IMR-90 (cell line): ENCODE measurements around the gene PDE4B. TPM values are rescaled to one million over a fixed set of nuclear protein-coding genes. Genes with fewer than 3 reads are reported as not detected.
A peak's percentile ranks its signal among the peaks of the same experiment; 100 is the strongest.

Experiments
- ATAC-seq: fragments of 200-7000 bp; cut with Tn5 transposase; 2 replicates; pipeline ENCODE4 v1.9.1; 2020; ENCODE audit warnings: low read depth, mild to moderate bottlenecking, moderate library complexity
- BruUV-seq: library from RNA; stranded (reverse); fragments of 400-500 nt; replicated peaks from 2 replicates; lab custom pipeline; 2021; lab: Mats Ljungman, UMichigan
- CTCF ChIA-PET: fragments of 300-600 bp; formaldehyde crosslinking; extraction: SDS; loops from one replicate; lab custom pipeline; 2021; ENCODE audit warnings: antibody characterized with exemption; lab: Yijun Ruan, JAX
- POLR2A ChIA-PET: fragments of 300-600 bp; sonication (Branson Sonifier 250); formaldehyde crosslinking; loops from one replicate; lab custom pipeline; 2022; ENCODE audit warnings: antibody characterized with exemption; ENCODE audit not compliant: unreplicated experiment; lab: Charles Lee
- DNase-seq: peaks from one replicate; pipeline ENCODE4 v3.0.0; 2013
- H2AFZ ChIP-seq: replicated peaks from 2 replicates; pipeline ENCODE3; 2013; ENCODE audit warnings: low read length, mild to moderate bottlenecking; ENCODE audit not compliant: poor library complexity
- H2AK5ac ChIP-seq: 2 replicates; pipeline ENCODE4 v1.6.1; 2013; ENCODE audit warnings: low read depth, low read length, inconsistent platforms
- H2AK9ac ChIP-seq: replicated peaks from 2 replicates; pipeline ENCODE3; 2013; ENCODE audit warnings: mild to moderate bottlenecking, low read depth, low read length, moderate library complexity; ENCODE audit not compliant: poor library complexity
- H2BK120ac ChIP-seq: 2 replicates; pipeline ENCODE4 v1.6.1; 2013; ENCODE audit warnings: low read depth, low read length, inconsistent platforms
- H2BK15ac ChIP-seq: 3 replicates; pipeline ENCODE4 v1.6.1; 2013; ENCODE audit warnings: low read depth, low read length, inconsistent platforms
- H2BK20ac ChIP-seq: 2 replicates; pipeline ENCODE4 v1.6.1; 2013; ENCODE audit warnings: low read depth, mild to moderate bottlenecking, inconsistent platforms, low read length, moderate library complexity
- H2BK5ac ChIP-seq: 2 replicates; pipeline ENCODE4 v1.6.1; 2013; ENCODE audit warnings: mild to moderate bottlenecking, low read depth, low read length, inconsistent platforms; ENCODE audit not compliant: poor library complexity, severe bottlenecking
- H3K14ac ChIP-seq: replicated peaks from 2 replicates; pipeline ENCODE4 v1.6.1; 2013; ENCODE audit warnings: low read depth, low read length, inconsistent platforms
- H3K18ac ChIP-seq: 2 replicates; pipeline ENCODE4 v1.6.1; 2013; ENCODE audit warnings: low read depth, low read length, control low read depth
- H3K23ac ChIP-seq: 2 replicates; pipeline ENCODE4 v1.6.1; 2013; ENCODE audit warnings: low read depth, low read length, inconsistent platforms
- H3K27ac ChIP-seq: 2 replicates; pipeline ENCODE4 v1.5.1; 2013; ENCODE audit warnings: mild to moderate bottlenecking, control low read depth, low read length; ENCODE audit not compliant: insufficient read depth
- H3K27me3 ChIP-seq: 2 replicates; pipeline ENCODE4 v1.6.1; 2013; ENCODE audit warnings: low read length; ENCODE audit not compliant: control insufficient read depth, insufficient read depth
- H3K36me3 ChIP-seq: 2 replicates; pipeline ENCODE4 v1.6.1; 2013; ENCODE audit warnings: low read length, mixed read lengths; ENCODE audit not compliant: control insufficient read depth, insufficient read depth
- H3K4ac ChIP-seq: 2 replicates; pipeline ENCODE4 v1.6.1; 2013; ENCODE audit warnings: low read depth, low read length, inconsistent platforms
- H3K4me1 ChIP-seq: 2 replicates; pipeline ENCODE4 v1.6.1; 2013; ENCODE audit warnings: low read length, mixed read lengths; ENCODE audit not compliant: control insufficient read depth, insufficient read depth
- H3K4me2 ChIP-seq: 2 replicates; pipeline ENCODE4 v1.6.1; 2013; ENCODE audit warnings: low read depth, mild to moderate bottlenecking, control low read depth, low read length, moderate library complexity
- H3K4me3 ChIP-seq: 2 replicates; pipeline ENCODE4 v1.5.1; 2013; ENCODE audit warnings: low read depth, mild to moderate bottlenecking, control low read depth, low read length, moderate library complexity; ENCODE audit not compliant: insufficient read depth
- H3K56ac ChIP-seq: 2 replicates; pipeline ENCODE4 v1.6.1; 2013; ENCODE audit warnings: low read length, inconsistent platforms; ENCODE audit not compliant: insufficient read depth; ENCODE audit errors: extremely low read depth
- H3K79me1 ChIP-seq, 2 experiments: 2 replicates each; pipeline ENCODE4 v1.6.1; 2013; ENCODE audit warnings: low read length in 2 of 2, inconsistent platforms in 1 of 2, low read depth in 1 of 2
- H3K9ac ChIP-seq: 2 replicates; pipeline ENCODE4 v1.6.1; 2013; ENCODE audit warnings: low read depth, low read length, control low read depth
- H3K9me1 ChIP-seq: 2 replicates; pipeline ENCODE4 v1.6.1; 2013; ENCODE audit warnings: low read length, inconsistent platforms; ENCODE audit not compliant: insufficient read depth
- H3K9me3 ChIP-seq: 2 replicates; pipeline ENCODE4 v1.6.1; 2013; ENCODE audit warnings: low read length; ENCODE audit not compliant: control insufficient read depth, insufficient read depth
- H4K20me1 ChIP-seq: 2 replicates; pipeline ENCODE4 v1.6.1; 2013; ENCODE audit warnings: low read length, inconsistent platforms; ENCODE audit not compliant: insufficient read depth
- H4K5ac ChIP-seq: 2 replicates; pipeline ENCODE4 v1.6.1; 2013; ENCODE audit warnings: mild to moderate bottlenecking, low read depth, low read length, control low read depth
- H4K8ac ChIP-seq, 2 experiments: 2 replicates each; pipeline ENCODE4 v1.6.1; 2013; ENCODE audit warnings: low read depth in 2 of 2, low read length in 2 of 2, control low read depth in 1 of 2, inconsistent platforms in 1 of 2
- H4K91ac ChIP-seq: 2 replicates; pipeline ENCODE4 v1.6.1; 2013; ENCODE audit warnings: low read depth, low read length, inconsistent platforms; ENCODE audit not compliant: insufficient read depth
- BHLHE40 ChIP-seq: fragments of 150-350 bp; IDR thresholded peaks from 2 replicates; pipeline ENCODE4 v1.6.1; 2016; ENCODE audit warnings: mild to moderate bottlenecking, low read depth, low read length
- CEBPB ChIP-seq: IDR thresholded peaks from 2 replicates; pipeline ENCODE4 v1.6.1; 2012; ENCODE audit warnings: low read depth, low read length, improper control_type of control experiment
- CHD1 ChIP-seq: IDR thresholded peaks from 2 replicates; pipeline ENCODE4 v1.6.1; 2012; ENCODE audit warnings: low read depth, low read length, improper control_type of control experiment
- CTCF ChIP-seq: conservative IDR thresholded peaks from 2 replicates; pipeline ENCODE4 v1.5.1; 2012; ENCODE audit warnings: mild to moderate bottlenecking, low read depth, low read length, improper control_type of control experiment
- FOS ChIP-seq: fragments of 150-350 bp; IDR thresholded peaks from 2 replicates; pipeline ENCODE4 v1.6.1; 2016; ENCODE audit warnings: low read depth, low read length
- MAFK ChIP-seq: IDR thresholded peaks from 2 replicates; pipeline ENCODE4 v1.6.1; 2012; ENCODE audit warnings: low read depth, low read length, improper control_type of control experiment
- MAZ ChIP-seq: IDR thresholded peaks from 2 replicates; pipeline ENCODE4 v1.6.1; 2012; ENCODE audit warnings: low read depth, mild to moderate bottlenecking, low read length, improper control_type of control experiment, moderate library complexity, borderline replicate concordance
- MXI1 ChIP-seq: IDR thresholded peaks from 2 replicates; pipeline ENCODE4 v1.6.1; 2012; ENCODE audit warnings: low read depth, mild to moderate bottlenecking, low read length, moderate library complexity, borderline replicate concordance
- NFE2L2 ChIP-seq: fragments of 150-350 bp; IDR thresholded peaks from 2 replicates; pipeline ENCODE4 v1.6.1; 2016; ENCODE audit warnings: low read depth, mild to moderate bottlenecking, low read length
- POLR2A ChIP-seq: IDR thresholded peaks from 2 replicates; pipeline ENCODE4 v1.6.1; 2012; ENCODE audit warnings: mild to moderate bottlenecking, low read depth, low read length
- RAD21 ChIP-seq: IDR thresholded peaks from 2 replicates; pipeline ENCODE4 v1.6.1; 2012; ENCODE audit warnings: low read length, improper control_type of control experiment
- RCOR1 ChIP-seq: IDR thresholded peaks from 2 replicates; pipeline ENCODE4 v1.6.1; 2012; ENCODE audit warnings: mild to moderate bottlenecking, low read length, improper control_type of control experiment; ENCODE audit not compliant: insufficient replicate concordance
- RFX5 ChIP-seq: IDR thresholded peaks from 2 replicates; pipeline ENCODE4 v1.8.0; 2012; ENCODE audit warnings: low read depth, mild to moderate bottlenecking, low read length, moderate library complexity
- SMC3 ChIP-seq: fragments of 150-350 bp; IDR thresholded peaks from 2 replicates; pipeline ENCODE4 v1.6.1; 2016; ENCODE audit warnings: low read depth, mild to moderate bottlenecking, antibody characterized with exemption, low read length, moderate library complexity
- USF2 ChIP-seq: fragments of 150-350 bp; IDR thresholded peaks from 2 replicates; pipeline ENCODE4 v1.6.1; 2017; ENCODE audit warnings: mild to moderate bottlenecking, antibody characterized with exemption, low read length, low read depth
- WGBS, 2 experiments: methylation state at CpG; one replicate each; pipeline versions ENCODE4 v1.1.5 to v1.1.7; 2013; ENCODE audit warnings: missing lambda C conversion rate in 2 of 2; ENCODE audit not compliant: insufficient read length in 1 of 2; ENCODE audit errors: extremely low coverage in 2 of 2; 5-methylcytosine and 5-hydroxymethylcytosine counted together
- dilution Hi-C: fragments of 300-500 bp; cut with HindIII; formaldehyde crosslinking; loops from one replicate; pipeline ENCODE4 v1.14.3; 2018; ENCODE audit warnings: low sequenced_read_pairs; ENCODE audit not compliant: unreplicated experiment
- in situ Hi-C: fragments of 300-500 bp; cut with MboI; formaldehyde crosslinking; loops from 3 replicates; pipeline ENCODE4 v1.14.3; 2019; ENCODE audit warnings: low sequenced_read_pairs, inconsistent platforms, mixed read lengths
- intact Hi-C: fragments of 100-400 bp; cut with micrococcal nuclease; formaldehyde crosslinking; loops from 2 replicates; pipeline ENCODE4 v1.10.0; 2022
- polyA plus RNA-seq, 3 experiments: library from polyadenylated mRNA; depleted of rRNA; stranded (reverse); fragments of >200 nt; gene quantifications; 2 replicates each; pipeline ENCODE4 v1.2.3, GENCODE V29; 2012; ENCODE audit warnings: low replicate concordance in 1 of 3
- total RNA-seq: library from RNA; depleted of rRNA; stranded (reverse); fragments of >200 nt; gene quantifications from 2 replicates; pipeline ENCODE4 v1.2.3, GENCODE V29; 2012
- TF ChIP-seq, protein P1 (sequence below): fragments of 150-350 bp; IDR thresholded peaks from 2 replicates; pipeline ENCODE4 v1.6.1; 2016; ENCODE audit warnings: low read depth, mild to moderate bottlenecking, low read length, moderate library complexity, borderline replicate concordance

Gene PDE4B
- total and polyA plus RNA-seq, 2 of the 4 experiments (the other 2 are of a cell fraction), result 5.8 to 21.3 TPM

DNA sequence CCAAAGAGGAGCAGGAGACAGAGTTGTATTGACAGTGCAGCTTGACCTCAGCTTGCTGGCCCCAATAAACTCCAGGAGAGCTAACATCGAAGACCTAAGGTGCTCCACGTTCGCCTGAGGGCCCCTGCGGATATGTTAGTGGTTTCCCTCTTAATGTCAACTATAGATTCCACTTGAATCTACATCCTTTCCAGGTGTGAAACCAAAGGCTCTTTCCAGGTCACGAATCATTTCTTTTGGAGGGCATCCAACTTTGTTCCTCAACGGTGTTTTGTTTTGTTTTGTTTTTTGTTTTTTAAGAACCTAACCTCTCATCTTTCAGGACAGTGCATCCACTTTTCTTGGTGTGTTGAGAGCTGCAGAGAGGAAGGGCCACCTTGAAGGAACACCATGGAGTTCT, 473.7 kb downstream of the PDE4B start:
- H4K91ac ChIP-seq, result peak overlapping the region; percentile 27
- ChIA-PET CTCF (interaction anchor here (0.6 kb wide), 1 partner anchor 366 kb away, joined by 3 read pairs; no protein-coding TSS in a partner anchor), POLR2A (no interaction called here)
- H3K79me1 ChIP-seq, result 0 out of 4 replicates have a peak, but pooled peaks cover 0 to 3% of the 10 kb centered on the region in 2 experiments
- H3K27ac ChIP-seq, result peak overlapping the region; percentile 27
- H2BK5ac ChIP-seq, result peak overlapping the region; percentile 68
- dilution Hi-C loops (no loop called here), in situ Hi-C loops (loop anchor here (25.0 kb wide), 1 partner anchor 471 kb away; no protein-coding TSS in a partner anchor), intact Hi-C loops (no loop called here)
- peaks cover 2% of the 10 kb centered on the region for H3K9me1 ChIP-seq
- peak overlapping the region; percentile 43; the same call in 1 of the 2 replicates for H3K4ac ChIP-seq
- H2AK9ac ChIP-seq, result no peak overlapping the region
- TF ChIP-seq USF2 (no peak), CHD1 (no peak), RAD21 (no peak), MAZ (no peak), FOS (no peak), MAFK (no peak), RFX5 (no peak), CEBPB (no peak), MXI1 (no peak), BHLHE40 (no peak), SMC3 (no peak), RCOR1 (no peak), POLR2A (no peak), NFE2L2 (no peak), CTCF (no peak)
- TF ChIP-seq, protein P1, sequence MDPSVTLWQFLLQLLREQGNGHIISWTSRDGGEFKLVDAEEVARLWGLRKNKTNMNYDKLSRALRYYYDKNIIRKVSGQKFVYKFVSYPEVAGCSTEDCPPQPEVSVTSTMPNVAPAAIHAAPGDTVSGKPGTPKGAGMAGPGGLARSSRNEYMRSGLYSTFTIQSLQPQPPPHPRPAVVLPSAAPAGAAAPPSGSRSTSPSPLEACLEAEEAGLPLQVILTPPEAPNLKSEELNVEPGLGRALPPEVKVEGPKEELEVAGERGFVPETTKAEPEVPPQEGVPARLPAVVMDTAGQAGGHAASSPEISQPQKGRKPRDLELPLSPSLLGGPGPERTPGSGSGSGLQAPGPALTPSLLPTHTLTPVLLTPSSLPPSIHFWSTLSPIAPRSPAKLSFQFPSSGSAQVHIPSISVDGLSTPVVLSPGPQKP, result no peak
- no peak overlapping the region for H2AFZ ChIP-seq
- H3K56ac ChIP-seq, result no peak overlapping the region
- no peak for DNase-seq
- no peak overlapping the region for H3K4me2 ChIP-seq
- no peaks in the 10 kb centered on the region for H3K27me3 ChIP-seq
- peak overlapping the region; percentile 37; the same call in 2 of the 3 replicates for H2BK15ac ChIP-seq
- no peaks in the 10 kb centered on the region for H3K9me3 ChIP-seq
- no peaks in the 10 kb centered on the region for H4K20me1 ChIP-seq
- no peak overlapping the region for H3K9ac ChIP-seq
- H4K5ac ChIP-seq, result peak overlapping the region; percentile 87
- peak overlapping the region; percentile 8; the same call in 1 of the 2 replicates for H3K14ac ChIP-seq
- peak overlapping the region; percentile 17 to 34; a peak in 3 of 4 replicates for H4K8ac ChIP-seq
- peaks cover 17% of the 10 kb centered on the region for H3K4me1 ChIP-seq
- H3K23ac ChIP-seq, result no peak overlapping the region
- H2AK5ac ChIP-seq, result peak overlapping the region; percentile 51
- ATAC-seq, result no peak
- no CpG with 5 or more reads among the region's 6 CpGs for WGBS, 2 experiments
- no peak overlapping the region for H3K4me3 ChIP-seq
- H2BK20ac ChIP-seq, result peak overlapping the region; percentile 62
- BruUV-seq, result no TSS peak
- H3K36me3 ChIP-seq, result no peaks in the 10 kb centered on the region
- H3K18ac ChIP-seq, result peak overlapping the region; percentile 90
- H2BK120ac ChIP-seq, result peak overlapping the region; percentile 76
